Natural killer cell (primary cell): Measurements from ENCODE around the gene SKIL. TPM values are rescaled to one million over a fixed set of nuclear protein-coding genes. Genes with fewer than 3 reads are reported as not detected.
"Not testable (repeated sequence)": the region's sequence is repeated elsewhere in the genome, so short reads cannot be mapped to it uniquely, and the experiment has no call there.

Experiments
- ATAC-seq, 3 donors: fragments of 150-1000 bp in 2 of 3; fragments of 200-7000 bp in 1 of 3; cut with Tn5 transposase; 1 replicate in 1 of 3; 2 replicates in 2 of 3; pipeline ENCODE4 v1.10.0; 2021; ENCODE audit warnings: mild to moderate bottlenecking in 2 of 3, moderate library complexity in 2 of 3
- DNase-seq, 2 donors: peaks; one replicate each; pipeline versions ENCODE4 v3.0.0 to v3.0.0-alpha.2; 2013 to 2021; ENCODE audit warnings: mixed read lengths in 1 of 2
- H3K27ac ChIP-seq: one replicate; pipeline ENCODE4 v1.5.1; 2013; ENCODE audit warnings: mild to moderate bottlenecking, low read length
- H3K27me3 ChIP-seq: one replicate; pipeline ENCODE4 v1.6.1; 2013; ENCODE audit warnings: low read length; ENCODE audit not compliant: control insufficient read depth, insufficient read depth
- H3K36me3 ChIP-seq: one replicate; pipeline ENCODE4 v1.6.1; 2013; ENCODE audit warnings: low read length; ENCODE audit not compliant: control insufficient read depth, insufficient read depth
- H3K4me1 ChIP-seq: one replicate; pipeline ENCODE4 v1.6.1; 2013; ENCODE audit warnings: low read length; ENCODE audit not compliant: control insufficient read depth, insufficient read depth
- H3K4me3 ChIP-seq: one replicate; pipeline ENCODE4 v1.5.1; 2013; ENCODE audit warnings: low read length
- H3K9me3 ChIP-seq: one replicate; pipeline ENCODE4 v1.6.1; 2013; ENCODE audit warnings: low read length; ENCODE audit not compliant: control insufficient read depth, insufficient read depth
- H3K27ac Mint-ChIP-seq, 2 donors: one replicate each; pipeline ENCODE4 v1.8.0; 2022; ENCODE audit warnings: mild to moderate bottlenecking in 2 of 2, mixed read lengths in 2 of 2, moderate library complexity in 1 of 2
- H3K27me3 Mint-ChIP-seq, 2 donors: one replicate each; pipeline ENCODE4 v1.8.0; 2022; ENCODE audit warnings: low read depth in 2 of 2, mixed read lengths in 2 of 2
- H3K36me3 Mint-ChIP-seq: one replicate; pipeline ENCODE4 v1.8.0; 2022; ENCODE audit warnings: mixed read lengths
- H3K4me1 Mint-ChIP-seq, 2 donors: one replicate each; pipeline ENCODE4 v1.8.0; 2022; ENCODE audit warnings: mixed read lengths in 2 of 2
- H3K4me3 Mint-ChIP-seq: one replicate; pipeline ENCODE4 v1.8.0; 2022; ENCODE audit warnings: mild to moderate bottlenecking, moderate library complexity, mixed read lengths
- H3K9me3 Mint-ChIP-seq, 2 donors: one replicate each; pipeline ENCODE4 v1.8.0; 2022; ENCODE audit warnings: mixed read lengths in 2 of 2
- WGBS: methylation state at CpG from one replicate; pipeline ENCODE4 v1.1.7; 2013; ENCODE audit warnings: missing lambda C conversion rate; ENCODE audit not compliant: insufficient coverage; 5-methylcytosine and 5-hydroxymethylcytosine counted together
- intact Hi-C: fragments of 100-400 bp; cut with micrococcal nuclease; formaldehyde crosslinking; loops from one replicate; pipeline ENCODE4 v1.14.2; 2022
- total RNA-seq, 4 donors: library from RNA; stranded (reverse); fragments of 120-200 nt in 1 of 4; gene quantifications; one replicate each; pipeline versions ENCODE4 v1.2.3 to v1.2.4, GENCODE V29; 2013 to 2022
- TF ChIP-seq, protein P1 (sequence below): fragments of 200-600 bp; IDR thresholded peaks from one replicate; pipeline ENCODE4 v1.8.0; 2022; ENCODE audit warnings: antibody characterized with exemption

The SKIL gene
- total RNA-seq, 3 donors from 2014 or later (not counting 1 experiment from before 2014, with no cell fraction given): 85.5 to 156 (median 96.3) TPM

DNA sequence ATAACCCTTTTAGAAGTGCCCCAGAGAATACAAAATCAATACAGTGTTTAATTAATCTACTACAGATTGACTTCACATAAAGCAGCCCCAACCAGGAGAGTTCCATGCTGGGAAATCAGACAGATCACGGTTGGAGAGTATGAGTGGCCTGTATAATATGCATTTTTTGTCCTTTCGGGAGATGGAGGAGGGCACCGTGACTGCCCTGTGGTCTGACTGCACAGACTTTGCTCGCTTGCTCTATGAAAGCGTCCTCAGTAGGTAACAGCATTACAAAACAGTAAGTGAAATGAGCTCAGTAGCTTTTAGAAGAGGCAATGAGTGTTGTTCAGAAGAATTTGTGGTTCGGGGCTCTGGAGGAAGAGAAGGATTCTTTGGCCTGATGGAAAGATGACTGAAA, 34.2 kb upstream of the SKIL start:
- WGBS: 89% methylated on average over 6 of the region's 6 CpGs

DNA sequence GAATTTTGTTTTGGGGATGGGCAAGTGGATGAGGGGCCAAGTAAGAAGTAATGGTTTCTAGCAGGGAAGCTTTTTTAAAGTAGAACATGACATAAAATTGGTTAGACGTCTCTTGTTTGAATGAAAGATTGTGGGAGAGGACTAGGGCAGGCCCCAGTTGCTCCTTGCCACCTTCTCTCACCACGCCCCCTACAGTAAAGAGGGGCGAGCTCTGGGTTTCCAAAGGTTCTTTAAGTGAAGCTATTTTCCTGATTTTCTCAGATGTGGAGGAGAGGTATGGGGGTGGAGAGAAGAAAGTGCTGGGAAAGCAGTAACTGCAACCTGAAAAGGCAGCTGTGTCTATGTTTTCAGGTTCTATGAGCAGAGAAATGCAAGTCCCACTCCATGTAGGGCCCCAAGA, 32.6 kb upstream of the SKIL start:
- ATAC-seq (no peak), DNase-seq (no peak)
- Mint-ChIP-seq H3K4me3 (no peak overlapping the region), H3K4me1 (peaks cover 6% of the 10 kb centered on the region in 2 donors), H3K27me3 (peaks cover 2 to 7% of the 10 kb centered on the region in 2 donors), H3K9me3 (no peaks in the 10 kb centered on the region), H3K36me3 (no peaks in the 10 kb centered on the region), H3K27ac (no peak overlapping the region)
- intact Hi-C loops: no loop called here
- TF ChIP-seq, protein P1, sequence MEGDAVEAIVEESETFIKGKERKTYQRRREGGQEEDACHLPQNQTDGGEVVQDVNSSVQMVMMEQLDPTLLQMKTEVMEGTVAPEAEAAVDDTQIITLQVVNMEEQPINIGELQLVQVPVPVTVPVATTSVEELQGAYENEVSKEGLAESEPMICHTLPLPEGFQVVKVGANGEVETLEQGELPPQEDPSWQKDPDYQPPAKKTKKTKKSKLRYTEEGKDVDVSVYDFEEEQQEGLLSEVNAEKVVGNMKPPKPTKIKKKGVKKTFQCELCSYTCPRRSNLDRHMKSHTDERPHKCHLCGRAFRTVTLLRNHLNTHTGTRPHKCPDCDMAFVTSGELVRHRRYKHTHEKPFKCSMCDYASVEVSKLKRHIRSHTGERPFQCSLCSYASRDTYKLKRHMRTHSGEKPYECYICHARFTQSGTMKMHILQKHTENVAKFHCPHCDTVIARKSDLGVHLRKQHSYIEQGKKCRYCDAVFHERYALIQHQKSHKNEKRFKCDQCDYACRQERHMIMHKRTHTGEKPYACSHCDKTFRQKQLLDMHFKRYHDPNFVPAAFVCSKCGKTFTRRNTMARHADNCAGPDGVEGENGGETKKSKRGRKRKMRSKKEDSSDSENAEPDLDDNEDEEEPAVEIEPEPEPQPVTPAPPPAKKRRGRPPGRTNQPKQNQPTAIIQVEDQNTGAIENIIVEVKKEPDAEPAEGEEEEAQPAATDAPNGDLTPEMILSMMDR: no peak
- Histone ChIP-seq H3K4me3 (no peak overlapping the region), H3K9me3 (no peaks in the 10 kb centered on the region), H3K4me1 (peaks cover 7% of the 10 kb centered on the region), H3K27ac (no peak overlapping the region), H3K27me3 (no peaks in the 10 kb centered on the region), H3K36me3 (no peaks in the 10 kb centered on the region)
- whole genome bisulfite sequencing: 88% methylated on average over 2 of the region's 3 CpGs

More for the DNA sequence above, 34.2 kb upstream of the SKIL start:
- TF ChIP-seq, protein P1: no peak
- Histone ChIP-seq H3K4me1 (peaks cover 7% of the 10 kb centered on the region), H3K9me3 (no peaks in the 10 kb centered on the region), H3K27me3 (no peaks in the 10 kb centered on the region), H3K27ac (no peak overlapping the region), H3K4me3 (no peak overlapping the region), H3K36me3 (no peaks in the 10 kb centered on the region)
- no peak for DNase-seq
- Mint-ChIP-seq H3K9me3 (no peaks in the 10 kb centered on the region), H3K27me3 (peaks cover 2 to 7% of the 10 kb centered on the region in 2 donors), H3K4me1 (peaks cover 6% of the 10 kb centered on the region in 2 donors), H3K27ac (no peak overlapping the region), H3K36me3 (no peaks in the 10 kb centered on the region), H3K4me3 (no peak overlapping the region)
- intact Hi-C loops: no loop called here
- ATAC-seq: no peak

DNA sequence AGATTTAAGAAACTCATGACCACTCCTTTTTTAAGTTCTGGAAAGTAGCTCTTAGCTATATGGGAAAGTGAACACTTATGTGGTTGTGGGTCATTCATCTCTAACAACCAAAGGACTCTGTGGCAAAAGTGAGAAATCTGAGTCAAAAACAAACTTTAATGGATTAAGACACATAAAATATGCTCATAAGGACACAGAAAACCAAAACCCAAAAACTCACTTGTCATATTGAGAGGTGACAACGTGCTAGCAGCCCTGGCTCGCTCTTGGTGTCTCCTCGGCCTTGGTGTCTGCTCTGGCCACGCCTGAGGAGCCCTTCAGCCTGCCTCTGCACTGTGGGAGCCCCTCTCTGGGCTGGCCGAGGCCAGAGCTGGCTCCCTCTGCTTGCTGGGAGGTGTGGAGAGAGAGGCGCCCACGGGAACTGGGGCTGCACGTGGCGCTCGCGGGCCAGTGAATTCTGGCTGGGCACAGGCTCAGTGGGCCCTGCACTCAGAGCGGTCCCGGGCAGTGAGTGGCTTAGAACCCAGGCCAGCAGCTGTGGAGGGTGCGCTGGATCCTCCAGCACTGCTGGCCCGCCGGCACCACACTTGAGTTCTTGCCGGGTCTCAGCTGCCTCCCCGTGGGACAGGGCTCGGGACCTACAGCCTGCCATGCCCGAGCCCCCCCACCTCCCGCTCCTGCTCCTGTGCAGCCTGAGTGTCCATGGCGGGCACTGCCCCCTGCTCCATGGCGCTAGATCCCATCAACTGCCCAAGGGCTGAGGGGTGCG, 30.3 kb upstream of the SKIL start:
- Histone ChIP-seq H3K9me3 (no peaks in the 10 kb centered on the region), H3K36me3 (no peaks in the 10 kb centered on the region), H3K4me1 (peaks cover 10% of the 10 kb centered on the region), H3K27ac (no peak overlapping the region), H3K27me3 (no peaks in the 10 kb centered on the region), H3K4me3 (no peak overlapping the region)
- peaks cover 2 to 7% of the 10 kb centered on the region in 2 donors for H3K27me3 Mint-ChIP-seq
- H3K36me3 Mint-ChIP-seq: no peaks in the 10 kb centered on the region
- no peaks in the 10 kb centered on the region for H3K9me3 Mint-ChIP-seq
- H3K4me3 Mint-ChIP-seq: no peak overlapping the region
- TF ChIP-seq, protein P1: no peak
- intact Hi-C loops: no loop called here
- peak in 1 of 3 donors; percentile 25 for ATAC-seq
- H3K4me1 Mint-ChIP-seq: peaks cover 6% of the 10 kb centered on the region in 2 donors
- no peak for DNase-seq
- no peak overlapping the region for H3K27ac Mint-ChIP-seq
- 82% methylated on average over 24 of the region's 24 CpGs for WGBS

DNA sequence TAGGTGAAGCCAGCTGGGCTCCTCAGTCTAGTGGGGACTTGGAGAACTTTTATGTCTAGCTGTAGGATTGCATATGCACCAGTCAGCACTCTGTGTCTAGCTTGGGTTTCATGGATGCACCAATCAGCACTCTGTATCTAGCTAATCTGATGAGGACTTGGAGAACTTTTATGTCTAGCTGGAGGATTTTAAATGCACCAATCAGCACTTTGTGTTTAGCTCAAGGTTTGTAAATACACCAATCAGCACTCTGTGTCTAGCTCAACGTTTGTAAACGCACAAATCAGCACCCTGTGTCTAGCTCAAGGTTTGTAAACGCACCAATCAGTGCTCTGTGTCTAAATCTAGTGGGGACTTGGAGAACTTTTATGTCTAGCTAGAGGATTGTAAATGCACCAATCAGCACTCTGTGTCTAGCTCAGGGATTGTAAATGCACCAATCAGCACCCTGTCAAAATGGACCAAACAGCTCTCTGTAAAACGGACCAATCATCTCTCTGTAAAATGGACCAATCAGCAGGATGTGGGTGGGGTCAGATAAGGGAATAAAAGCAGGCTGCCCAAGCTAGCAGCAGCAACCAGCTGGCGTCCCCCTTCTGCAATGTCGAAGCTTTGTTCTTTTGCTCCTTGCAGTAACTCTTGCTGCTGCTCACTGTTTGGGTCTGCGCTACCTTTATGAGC, 29.5 kb upstream of the SKIL start:
- WGBS: 89% methylated on average over 7 of the region's 7 CpGs
- H3K27me3 Mint-ChIP-seq, H3K4me1 Mint-ChIP-seq, H3K36me3 Mint-ChIP-seq, H3K4me3 ChIP-seq, intact Hi-C loops, H3K27me3 ChIP-seq, H3K4me3 Mint-ChIP-seq, H3K9me3 ChIP-seq, H3K4me1 ChIP-seq, H3K9me3 Mint-ChIP-seq, ATAC-seq, H3K36me3 ChIP-seq, H3K27ac ChIP-seq, DNase-seq, H3K27ac Mint-ChIP-seq: not testable (repeated sequence)
